Left renal pelvis (tissue), 4 donors: ENCODE results near the gene XNDC1N. TPM values are rescaled to one million over a fixed set of nuclear protein-coding genes. Genes with fewer than 3 reads are reported as not detected.

Experiments
- polyA plus RNA-seq, 4 donors: library from polyadenylated mRNA; unstranded; fragments of 120-200 nt; gene quantifications; one replicate each; pipeline ENCODE4 v1.2.1, GENCODE V29; 2013; ENCODE audit not compliant: insufficient read length in 4 of 4

XNDC1N gene
- polyA plus RNA-seq, 4 donors, result 5.6 to 8.5 (median 6.5) TPM

Other genes starting within 250 kb of the XNDC1N start
- gene DEFB108B, start 95.4 kb downstream of the XNDC1N start, polyA plus RNA-seq, result not detected
- gene DEFB131B, start 50.1 kb downstream of the XNDC1N start, polyA plus RNA-seq, result 1 to 10 TPM in 2 of 4 donors, not detected in 2; 1.2 to 2.6 TPM
- 10 to 100 TPM; 33.4 to 45.1 (median 41.4) TPM for gene RNF121, start 452 bp upstream of the XNDC1N start, polyA plus RNA-seq
- gene IL18BP, start 70.3 kb upstream of the XNDC1N start, polyA plus RNA-seq, result 10 to 100 TPM in 1 of 4 donors, 1 to 10 TPM in 3; 6.7 to 13.6 (median 9.2) TPM
- 100 to 1,000 TPM; 232 to 325 (median 266) TPM for gene NUMA1, start 151.9 kb upstream of the XNDC1N start, polyA plus RNA-seq
- 10 to 100 TPM; 13.0 to 30.4 (median 23.9) TPM for gene LRRC51, start 152.3 kb upstream of the XNDC1N start, polyA plus RNA-seq
- 100 to 1,000 TPM in 2 of 4 donors, 10 to 100 TPM in 2; 95.8 to 125 (median 104) TPM for gene LAMTOR1, start 174.7 kb upstream of the XNDC1N start, polyA plus RNA-seq
- gene TOMT, start 177.3 kb upstream of the XNDC1N start, polyA plus RNA-seq, result not detected
- 10 to 100 TPM; 30.0 to 53.0 (median 47.6) TPM for gene ANAPC15, start 184.1 kb upstream of the XNDC1N start, polyA plus RNA-seq
- 1 to 10 TPM in 3 of 4 donors, not detected in 1; 1.6 to 2.7 (median 2.2) TPM for gene FOLR3, start 207.1 kb upstream of the XNDC1N start, polyA plus RNA-seq